Esophagus squamous epithelium (tissue), 5 donors: ENCODE data around the gene ESR2. TPM values are rescaled to one million over a fixed set of nuclear protein-coding genes. Genes with fewer than 3 reads are reported as not detected.

Experiments
- DNase-seq: peaks from one replicate; lab custom pipeline; 2025; lab: John Stamatoyannopoulos, UW
- H3K27ac ChIP-seq, 4 donors: fragments of 200-600 bp; sonication (generic); one replicate each; pipeline ENCODE4 v1.5.1; 2016 to 2019; ENCODE audit warnings: mild to moderate bottlenecking in 1 of 4
- H3K27me3 ChIP-seq, 4 donors: fragments of 200-600 bp; sonication (generic); 1 replicate in 3 of 4; 2 replicates in 1 of 4; pipeline versions ENCODE4 v1.5.1 to v1.6.0; 2017 to 2021; ENCODE audit warnings: antibody characterized with exemption in 1 of 4
- H3K36me3 ChIP-seq, 3 donors: fragments of 200-600 bp; sonication (generic); one replicate each; pipeline ENCODE4 v1.5.1; 2016 to 2019
- H3K4me1 ChIP-seq, 3 donors: fragments of 200-600 bp; sonication (generic); one replicate each; pipeline ENCODE4 v1.5.1; 2017 to 2019
- H3K4me3 ChIP-seq, 4 donors: fragments of 200-600 bp; sonication (generic); 1 replicate in 3 of 4; 2 replicates in 1 of 4; pipeline ENCODE4 v1.5.1; 2016 to 2019; ENCODE audit warnings: mild to moderate bottlenecking in 2 of 4, moderate library complexity in 1 of 4
- H3K9me3 ChIP-seq, 3 donors: fragments of 200-600 bp; sonication (generic); one replicate each; pipeline ENCODE4 v1.5.1; 2016 to 2019
- POLR2A ChIP-seq, 4 donors: fragments of 450-650 bp; IDR thresholded peaks; one replicate each; pipeline ENCODE4 v1.6.1; 2017; ENCODE audit warnings: antibody characterized with exemption in 4 of 4, mild to moderate bottlenecking in 4 of 4, moderate library complexity in 3 of 4
- WGBS, 2 donors: methylation state at CpG; one replicate each; pipeline ENCODE4 v1.1.5; 2018; 5-methylcytosine and 5-hydroxymethylcytosine counted together
- intact Hi-C: fragments of 100-400 bp; cut with DNase I; formaldehyde crosslinking; loops from one replicate; pipeline ENCODE4 v1.15.0; 2022
- total RNA-seq, 4 donors: library from RNA; depleted of rRNA; stranded (reverse); fragments of >200 nt; gene quantifications; one replicate each; pipeline ENCODE4 v1.1.0, GENCODE V29; 2016
- TF ChIP-seq, protein P1 (sequence below), 6 experiments: fragments of 450-650 bp in 4 of 6; fragments of 200-600 bp in 2 of 6; sonication (generic) in 2 of 6; IDR thresholded peaks; one replicate each; pipeline ENCODE4 v1.5.1; 2016 to 2019; ENCODE audit warnings: antibody characterized with exemption in 6 of 6, mild to moderate bottlenecking in 4 of 6, moderate library complexity in 4 of 6
- donor health status: DM: yes; HTN: yes; CAD: no.

ESR2 gene
- total RNA-seq, 4 donors from 2014 or later, result 0.29 to 2.7 (median 0.31) TPM; not detected in 1

DNA sequence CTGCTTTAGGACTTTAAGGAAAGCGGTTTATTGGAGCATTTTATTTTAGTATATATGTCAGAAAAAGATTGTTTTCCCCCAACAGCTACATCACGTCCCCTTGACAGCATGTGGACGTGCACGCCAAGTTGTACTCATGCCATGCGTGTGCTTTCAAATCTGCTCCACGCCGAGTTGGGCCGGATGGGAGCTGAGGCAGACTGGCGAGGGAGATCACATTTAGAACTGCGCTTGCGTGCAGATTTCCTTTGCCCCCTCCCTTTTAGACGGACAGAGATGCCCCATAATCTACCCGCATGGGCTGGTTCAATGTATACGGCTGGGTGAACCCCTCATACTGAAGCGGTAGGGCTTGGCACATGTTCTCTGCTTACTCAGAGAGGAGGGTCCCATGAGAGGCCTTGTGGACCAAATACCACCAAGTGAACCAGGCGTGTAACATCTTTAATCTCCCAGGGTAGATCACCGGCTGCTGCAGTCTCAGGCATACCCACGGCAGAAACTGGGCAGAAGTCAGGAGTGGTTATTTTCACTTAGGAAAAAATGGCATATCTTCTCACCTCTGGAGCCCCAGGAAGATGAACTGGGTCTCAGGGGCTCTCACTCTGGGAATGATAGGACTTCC lies 92.1 kb downstream of the ESR2 start:
- no peak overlapping the region for H3K4me3 ChIP-seq

DNA sequence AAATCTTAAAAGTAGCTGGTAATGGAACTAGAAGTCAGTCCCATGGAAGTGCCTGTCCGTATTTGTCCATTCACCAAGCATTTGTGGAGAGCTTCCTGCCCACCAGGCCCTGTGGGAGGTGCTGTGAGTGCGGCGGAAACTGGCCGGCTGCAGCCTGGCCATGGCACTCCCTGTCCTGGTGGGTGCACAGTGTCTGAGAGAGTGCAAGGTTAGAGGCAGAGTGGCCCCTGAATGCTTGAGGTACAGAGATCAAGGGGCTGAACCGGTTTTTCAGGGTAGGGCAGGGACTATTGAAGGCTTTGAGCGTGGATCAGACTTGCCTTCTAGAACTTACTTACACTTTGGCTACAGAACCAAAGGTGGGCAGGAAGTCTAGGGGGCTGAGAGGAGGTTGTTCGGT lies 92.9 kb downstream of the ESR2 start:
- Histone ChIP-seq H3K27ac (peak overlapping the region in 1 of 4 donors; percentile 44), H3K27me3 (no peaks in the 10 kb centered on the region), H3K36me3 (peaks cover 0 to 72% (median 0%) of the 10 kb centered on the region in 3 donors), H3K4me3 (no peak overlapping the region), H3K4me1 (peaks cover 6 to 28% (median 9%) of the 10 kb centered on the region in 3 donors), H3K9me3 (no peaks in the 10 kb centered on the region)
- 59 to 60% methylated on average over 3 to 5 of the region's 7 CpGs for WGBS, 2 donors
- DNase-seq, result no peak
- intact Hi-C loops, result no loop called here
- TF ChIP-seq, protein P1, sequence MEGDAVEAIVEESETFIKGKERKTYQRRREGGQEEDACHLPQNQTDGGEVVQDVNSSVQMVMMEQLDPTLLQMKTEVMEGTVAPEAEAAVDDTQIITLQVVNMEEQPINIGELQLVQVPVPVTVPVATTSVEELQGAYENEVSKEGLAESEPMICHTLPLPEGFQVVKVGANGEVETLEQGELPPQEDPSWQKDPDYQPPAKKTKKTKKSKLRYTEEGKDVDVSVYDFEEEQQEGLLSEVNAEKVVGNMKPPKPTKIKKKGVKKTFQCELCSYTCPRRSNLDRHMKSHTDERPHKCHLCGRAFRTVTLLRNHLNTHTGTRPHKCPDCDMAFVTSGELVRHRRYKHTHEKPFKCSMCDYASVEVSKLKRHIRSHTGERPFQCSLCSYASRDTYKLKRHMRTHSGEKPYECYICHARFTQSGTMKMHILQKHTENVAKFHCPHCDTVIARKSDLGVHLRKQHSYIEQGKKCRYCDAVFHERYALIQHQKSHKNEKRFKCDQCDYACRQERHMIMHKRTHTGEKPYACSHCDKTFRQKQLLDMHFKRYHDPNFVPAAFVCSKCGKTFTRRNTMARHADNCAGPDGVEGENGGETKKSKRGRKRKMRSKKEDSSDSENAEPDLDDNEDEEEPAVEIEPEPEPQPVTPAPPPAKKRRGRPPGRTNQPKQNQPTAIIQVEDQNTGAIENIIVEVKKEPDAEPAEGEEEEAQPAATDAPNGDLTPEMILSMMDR (IDR thresholded peaks at IDR 0.05), result no peak
- no peak for TF ChIP-seq POLR2A (IDR thresholded peaks at IDR 0.05)

More for the DNA sequence above, 92.1 kb downstream of the ESR2 start:
- H3K9me3 ChIP-seq, result no peaks in the 10 kb centered on the region
- H3K27ac ChIP-seq, result peak overlapping the region in 1 of 4 donors; percentile 44
- 84 to 86% methylated on average over 14 to 17 of the region's 18 CpGs for WGBS, 2 donors
- H3K27me3 ChIP-seq, result no peaks in the 10 kb centered on the region
- DNase-seq, result no peak
- intact Hi-C loops, result no loop called here
- H3K36me3 ChIP-seq, result peaks cover 0 to 69% (median 0%) of the 10 kb centered on the region in 3 donors
- TF ChIP-seq POLR2A (IDR thresholded peaks at IDR 0.05), result no peak
- TF ChIP-seq, protein P1 (IDR thresholded peaks at IDR 0.05), result no peak
- peaks cover 6 to 26% (median 9%) of the 10 kb centered on the region in 3 donors for H3K4me1 ChIP-seq

DNA sequence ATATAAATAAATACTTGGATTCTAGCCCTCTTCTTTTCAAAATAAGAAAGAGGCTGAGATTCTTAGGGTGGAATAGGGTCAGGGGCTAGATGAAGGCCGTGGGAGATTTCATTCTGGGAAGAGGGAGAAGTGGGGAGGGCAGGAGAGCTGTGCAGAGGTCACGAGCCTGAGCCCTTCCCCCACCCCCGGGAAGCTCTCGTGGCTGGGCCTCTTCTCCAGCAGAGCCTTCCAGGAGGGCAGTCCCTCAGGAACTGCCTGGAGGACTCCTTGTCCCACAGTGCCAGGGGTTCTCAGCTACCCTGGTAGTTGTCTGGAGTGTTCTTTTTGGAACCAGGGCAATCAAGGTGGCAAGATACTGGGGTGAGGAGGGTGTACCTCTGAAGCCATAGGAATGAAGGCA lies 94.0 kb downstream of the ESR2 start:
- Histone ChIP-seq H3K9me3 (no peaks in the 10 kb centered on the region), H3K4me1 (peaks cover 6 to 40% (median 10%) of the 10 kb centered on the region in 3 donors), H3K36me3 (peaks cover 0 to 73% (median 0%) of the 10 kb centered on the region in 3 donors), H3K27ac (peak overlapping the region in 2 of 4 donors; percentile 21 to 44), H3K27me3 (no peaks in the 10 kb centered on the region), H3K4me3 (no peak overlapping the region)
- WGBS, 2 donors, result 53 to 66% methylated on average over 4 of the region's 4 CpGs
- no peak for DNase-seq
- TF ChIP-seq, protein P1 (IDR thresholded peaks at IDR 0.05), result no peak
- no peak for TF ChIP-seq POLR2A (IDR thresholded peaks at IDR 0.05)
- intact Hi-C loops, result no loop called here

DNA sequence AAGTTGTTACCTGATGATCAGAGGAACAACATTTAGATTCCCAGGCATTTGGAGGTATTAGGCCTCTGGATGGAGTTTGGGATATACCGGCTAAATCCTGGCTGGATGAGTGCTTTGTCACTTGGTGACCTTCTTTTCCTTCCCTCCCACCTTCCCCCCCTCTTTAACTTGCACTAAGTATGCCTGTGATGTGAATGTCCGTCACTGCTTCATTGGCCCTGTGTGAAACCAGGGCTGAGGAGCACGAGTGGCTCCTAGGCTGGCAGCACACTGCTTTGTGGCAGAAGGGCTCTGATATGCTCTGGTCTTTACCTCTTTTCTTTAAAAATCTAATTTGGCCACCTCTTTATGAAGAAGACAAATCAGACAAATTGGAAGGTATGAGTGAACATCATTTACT lies 95.7 kb downstream of the ESR2 start:
- Histone ChIP-seq H3K4me1 (peaks cover 6 to 51% (median 15%) of the 10 kb centered on the region in 3 donors), H3K4me3 (no peak overlapping the region), H3K27ac (peak overlapping the region in 1 of 4 donors; percentile 14), H3K27me3 (no peaks in the 10 kb centered on the region), H3K36me3 (peaks cover 0 to 72% (median 0%) of the 10 kb centered on the region in 3 donors), H3K9me3 (no peaks in the 10 kb centered on the region)
- WGBS, 2 donors, result 78 to 81% methylated on average over 3 of the region's 3 CpGs
- TF ChIP-seq, protein P1 (IDR thresholded peaks at IDR 0.05), result no peak
- TF ChIP-seq POLR2A (IDR thresholded peaks at IDR 0.05), result no peak
- no peak for DNase-seq
- intact Hi-C loops, result no loop called here

DNA sequence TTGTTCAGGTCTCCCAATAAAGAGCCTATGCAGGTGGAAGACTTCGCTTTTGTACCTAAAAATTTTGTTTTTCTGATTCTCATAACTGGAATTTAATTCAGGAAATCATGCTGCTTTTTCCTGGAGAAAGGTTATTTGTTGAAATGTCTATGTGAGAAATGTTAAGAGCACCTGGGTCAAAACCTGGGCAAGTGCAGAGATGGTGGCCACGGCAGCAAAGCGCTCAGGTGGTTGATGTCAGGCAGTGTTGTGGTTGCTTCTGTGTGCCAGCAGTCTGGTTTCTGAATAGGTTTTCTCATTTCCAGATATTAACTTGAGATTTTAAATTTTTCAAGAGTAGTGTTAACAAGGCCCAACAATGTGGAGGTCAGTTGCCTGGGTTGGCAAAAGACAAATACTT lies 96.2 kb downstream of the ESR2 start:
- intact Hi-C loops, result no loop called here
- Histone ChIP-seq H3K27ac (no peak overlapping the region), H3K27me3 (no peaks in the 10 kb centered on the region), H3K4me1 (peaks cover 6 to 51% (median 15%) of the 10 kb centered on the region in 3 donors), H3K4me3 (no peak overlapping the region), H3K36me3 (peaks cover 0 to 72% (median 0%) of the 10 kb centered on the region in 3 donors), H3K9me3 (no peaks in the 10 kb centered on the region)
- no peak for DNase-seq
- TF ChIP-seq, protein P1 (IDR thresholded peaks at IDR 0.05), result no peak
- TF ChIP-seq POLR2A (IDR thresholded peaks at IDR 0.05), result no peak
- 94 to 97% methylated on average over 3 of the region's 3 CpGs for WGBS, 2 donors
